Mesenchymal stem cell (in vitro differentiated cells and primary cell): ENCODE results near the gene NXNL1.
A peak's percentile ranks its signal among the peaks of the same experiment; 100 is the strongest.
"Not testable (repeated sequence)": the region's sequence is repeated elsewhere in the genome, so short reads cannot be mapped to it uniquely, and the experiment has no call there.

Experiments used
- DNase-seq: peaks from one replicate; pipeline ENCODE4 v3.0.0-alpha.2; 2013
- H2AFZ ChIP-seq: one replicate; pipeline ENCODE4 v1.6.1; 2013; ENCODE audit warnings: low read depth, mild to moderate bottlenecking, control low read depth, inconsistent platforms, low read length, moderate library complexity
- H2AK5ac ChIP-seq: 2 replicates; pipeline ENCODE4 v1.6.1; 2013; ENCODE audit warnings: low read length, moderate library complexity, mild to moderate bottlenecking, inconsistent platforms; ENCODE audit not compliant: severe bottlenecking
- H2BK120ac ChIP-seq: one replicate; pipeline ENCODE4 v1.6.1; 2013; ENCODE audit warnings: low read depth, mild to moderate bottlenecking, inconsistent platforms, low read length, moderate library complexity
- H2BK12ac ChIP-seq, 2 experiments: one replicate each; pipeline ENCODE4 v1.6.1; 2013; ENCODE audit warnings: inconsistent platforms in 2 of 2, low read length in 2 of 2, mild to moderate bottlenecking in 2 of 2, moderate library complexity in 2 of 2, control low read depth in 1 of 2
- H2BK15ac ChIP-seq: one replicate; pipeline ENCODE4 v1.6.1; 2013; ENCODE audit warnings: mild to moderate bottlenecking, low read depth, inconsistent platforms; ENCODE audit not compliant: poor library complexity, severe bottlenecking
- H2BK5ac ChIP-seq: 2 replicates; pipeline ENCODE4 v1.6.1; 2013; ENCODE audit warnings: low read depth, mild to moderate bottlenecking, low read length, control low read depth, inconsistent platforms; ENCODE audit not compliant: poor library complexity, severe bottlenecking
- H3K14ac ChIP-seq, 2 experiments: one replicate each; pipeline ENCODE4 v1.6.1; 2013; ENCODE audit warnings: inconsistent platforms in 2 of 2, low read length in 2 of 2, control low read depth in 1 of 2, mild to moderate bottlenecking in 1 of 2, moderate library complexity in 1 of 2
- H3K18ac ChIP-seq, 2 experiments: one replicate each; pipeline ENCODE4 v1.6.1; 2013; ENCODE audit warnings: inconsistent platforms in 2 of 2, low read length in 2 of 2, control low read depth in 1 of 2, low read depth in 1 of 2, mild to moderate bottlenecking in 1 of 2
- H3K23ac ChIP-seq, 2 experiments: one replicate each; pipeline ENCODE4 v1.6.1; 2013; ENCODE audit warnings: inconsistent platforms in 2 of 2, low read length in 2 of 2, mild to moderate bottlenecking in 2 of 2, moderate library complexity in 2 of 2, control low read depth in 1 of 2
- H3K27ac ChIP-seq: 2 replicates; pipeline ENCODE4 v1.5.1; 2013; ENCODE audit warnings: mild to moderate bottlenecking, moderate library complexity, low read length, control low read depth, inconsistent platforms; ENCODE audit not compliant: poor library complexity, severe bottlenecking
- H3K27me3 ChIP-seq, 2 experiments: 2 replicates each; pipeline versions ENCODE4 v1.6.1 to v1.7.0; 2013; ENCODE audit warnings: low read length in 2 of 2, mild to moderate bottlenecking in 2 of 2, moderate library complexity in 2 of 2, control low read depth in 1 of 2, inconsistent platforms in 1 of 2; ENCODE audit not compliant: control insufficient read depth in 1 of 2, insufficient read depth in 1 of 2
- H3K36me3 ChIP-seq, 2 experiments: 2 replicates each; pipeline versions ENCODE4 v1.6.1 to v1.7.0; 2013; ENCODE audit warnings: low read length in 2 of 2, control low read depth in 1 of 2, inconsistent platforms in 1 of 2, low read depth in 1 of 2, mild to moderate bottlenecking in 1 of 2; ENCODE audit not compliant: insufficient read depth in 2 of 2, control insufficient read depth in 1 of 2
- H3K4ac ChIP-seq, 2 experiments: one replicate each; pipeline ENCODE4 v1.6.1; 2013; ENCODE audit warnings: inconsistent platforms in 2 of 2, low read length in 2 of 2, mild to moderate bottlenecking in 2 of 2, moderate library complexity in 2 of 2, control low read depth in 1 of 2, low read depth in 1 of 2
- H3K4me1 ChIP-seq: 2 replicates; pipeline ENCODE4 v1.6.1; 2013; ENCODE audit warnings: low read depth, low read length, control low read depth; ENCODE audit not compliant: control insufficient read depth, insufficient read depth
- H3K4me2 ChIP-seq: 2 replicates; pipeline ENCODE4 v1.6.1; 2013; ENCODE audit warnings: low read length, mild to moderate bottlenecking, inconsistent platforms; ENCODE audit not compliant: poor library complexity, severe bottlenecking
- H3K4me3 ChIP-seq, 2 experiments: 2 replicates each; pipeline versions ENCODE4 v1.5.1 to v1.7.0; 2013; ENCODE audit warnings: low read length in 2 of 2, mild to moderate bottlenecking in 2 of 2, control low read depth in 1 of 2, low read depth in 1 of 2; ENCODE audit not compliant: insufficient read depth in 1 of 2
- H3K79me1 ChIP-seq: replicated peaks from 2 replicates; pipeline ENCODE4 v1.6.1; 2013; ENCODE audit warnings: mild to moderate bottlenecking, control low read depth, low read length, inconsistent platforms; ENCODE audit not compliant: poor library complexity, severe bottlenecking
- H3K9ac ChIP-seq: 2 replicates; pipeline ENCODE4 v1.7.0; 2013; ENCODE audit warnings: mild to moderate bottlenecking, low read length, moderate library complexity
- H3K9me3 ChIP-seq: 2 replicates; pipeline ENCODE4 v1.7.0; 2013; ENCODE audit warnings: mild to moderate bottlenecking, low read length; ENCODE audit not compliant: control insufficient read depth
- H4K8ac ChIP-seq: one replicate; pipeline ENCODE4 v1.6.1; 2013; ENCODE audit warnings: inconsistent platforms, mild to moderate bottlenecking, low read length, moderate library complexity
- H4K91ac ChIP-seq: one replicate; pipeline ENCODE4 v1.6.1; 2013; ENCODE audit warnings: mild to moderate bottlenecking, low read length, inconsistent platforms
- WGBS: methylation state at CpG from one replicate; pipeline ENCODE4 v1.1.7; 2013; ENCODE audit warnings: mixed read lengths; 5-methylcytosine and 5-hydroxymethylcytosine counted together

NXNL1 gene

DNA sequence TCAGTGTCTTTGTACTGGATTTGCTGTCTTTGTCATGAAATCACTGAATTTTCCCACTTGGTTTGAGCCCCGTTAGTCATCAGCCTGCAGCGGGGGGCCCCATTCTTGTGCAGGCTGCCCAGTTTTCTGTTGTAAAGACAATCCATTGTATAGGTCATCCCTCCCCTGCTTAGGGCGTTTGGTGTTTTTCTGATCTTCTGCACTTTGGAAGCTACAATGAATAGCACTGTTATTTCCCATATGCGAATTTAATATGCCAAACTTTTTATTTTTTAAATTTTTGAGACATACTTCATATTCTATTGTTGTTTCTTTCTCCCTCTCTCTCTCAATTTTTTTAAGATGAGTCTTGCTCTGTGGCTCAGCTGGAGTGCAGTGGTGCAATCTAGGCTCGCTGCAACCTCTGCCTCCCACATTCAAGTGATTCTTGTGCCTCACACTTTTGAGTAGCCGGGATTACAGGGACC lies 18.6 kb upstream of the NXNL1 start:
- H3K4ac ChIP-seq = no peak overlapping the region
- peaks cover 39% of the 10 kb centered on the region for H3K79me1 ChIP-seq
- no peak overlapping the region for H2AK5ac ChIP-seq
- no peak overlapping the region for H3K18ac ChIP-seq
- no peak overlapping the region for H3K4me2 ChIP-seq
- no peak overlapping the region for H2AFZ ChIP-seq
- no peak overlapping the region for H2BK15ac ChIP-seq
- H3K9ac ChIP-seq = peak overlapping the region; percentile 78
- H3K23ac ChIP-seq = no peak overlapping the region
- H2BK5ac ChIP-seq = no peak overlapping the region
- no peak overlapping the region for H3K14ac ChIP-seq
- WGBS = 74% methylated on average over 5 of the region's 6 CpGs
- DNase-seq = peak; percentile 30
- H4K91ac ChIP-seq = no peak overlapping the region
- peaks cover 0 to under 1% of the 10 kb centered on the region in 2 experiments for H3K36me3 ChIP-seq
- H3K9me3 ChIP-seq = no peaks in the 10 kb centered on the region
- H2BK120ac ChIP-seq = no peak overlapping the region
- H2BK12ac ChIP-seq = no peak overlapping the region
- peak overlapping the region in 1 of 2 experiments; percentile 53 for H3K4me3 ChIP-seq
- peak overlapping the region; percentile 83 for H3K27ac ChIP-seq
- no peaks in the 10 kb centered on the region for H3K27me3 ChIP-seq
- peaks cover 20% of the 10 kb centered on the region for H3K4me1 ChIP-seq
- H4K8ac ChIP-seq = no peak overlapping the region

DNA sequence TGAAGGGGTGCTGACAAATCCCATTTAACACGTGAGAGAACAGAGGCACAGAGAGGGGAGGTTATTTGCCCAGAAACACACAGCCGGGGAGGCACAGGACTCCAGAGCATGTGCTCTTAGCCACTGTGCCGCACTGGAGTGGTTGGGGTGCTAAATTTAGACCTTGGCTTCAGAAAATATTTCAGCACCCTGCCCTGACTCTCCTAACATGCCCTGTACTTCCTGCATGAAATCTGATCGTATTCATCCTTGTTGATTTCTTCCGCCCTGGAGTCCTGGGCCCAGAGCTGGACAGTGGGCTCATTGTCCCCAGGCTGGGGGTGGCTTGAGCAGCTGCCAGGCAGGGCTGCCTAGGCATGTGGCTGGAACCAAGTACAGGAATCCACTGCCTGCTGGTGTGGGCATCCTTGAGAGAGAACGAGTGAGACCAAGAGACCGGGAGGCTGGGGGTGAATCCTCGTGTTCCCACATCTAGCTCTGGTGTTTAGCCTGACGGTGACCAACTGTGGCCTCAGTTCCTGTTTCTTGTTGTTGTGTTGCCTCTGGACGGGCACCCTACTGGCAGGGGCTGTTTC lies 14.9 kb upstream of the NXNL1 start:
- Histone ChIP-seq H3K4me1 (peaks cover 31% of the 10 kb centered on the region), H2BK120ac (no peak overlapping the region), H3K27ac (peak overlapping the region; percentile 55), H3K14ac (no peak overlapping the region), H2BK12ac (no peak overlapping the region), H3K9me3 (no peaks in the 10 kb centered on the region), H3K18ac (peak overlapping the region in 1 of 2 experiments; percentile 6), H2AK5ac (peak overlapping the region; percentile 63), H3K4ac (peak overlapping the region in 1 of 2 experiments; percentile 13), H3K23ac (no peak overlapping the region), H4K91ac (no peak overlapping the region), H3K9ac (peak overlapping the region; percentile 51), H3K36me3 (peaks cover 3% of the 10 kb centered on the region in 2 experiments), H3K27me3 (no peaks in the 10 kb centered on the region), H2BK5ac (peak overlapping the region; percentile 6), H3K4me3 (peak overlapping the region in 1 of 2 experiments; percentile 33), H3K79me1 (peaks cover 35% of the 10 kb centered on the region), H4K8ac (no peak overlapping the region), H2AFZ (no peak overlapping the region), H3K4me2 (no peak overlapping the region), H2BK15ac (no peak overlapping the region)
- peak; percentile 12 for DNase-seq
- WGBS = 83% methylated on average over 10 of the region's 10 CpGs

DNA sequence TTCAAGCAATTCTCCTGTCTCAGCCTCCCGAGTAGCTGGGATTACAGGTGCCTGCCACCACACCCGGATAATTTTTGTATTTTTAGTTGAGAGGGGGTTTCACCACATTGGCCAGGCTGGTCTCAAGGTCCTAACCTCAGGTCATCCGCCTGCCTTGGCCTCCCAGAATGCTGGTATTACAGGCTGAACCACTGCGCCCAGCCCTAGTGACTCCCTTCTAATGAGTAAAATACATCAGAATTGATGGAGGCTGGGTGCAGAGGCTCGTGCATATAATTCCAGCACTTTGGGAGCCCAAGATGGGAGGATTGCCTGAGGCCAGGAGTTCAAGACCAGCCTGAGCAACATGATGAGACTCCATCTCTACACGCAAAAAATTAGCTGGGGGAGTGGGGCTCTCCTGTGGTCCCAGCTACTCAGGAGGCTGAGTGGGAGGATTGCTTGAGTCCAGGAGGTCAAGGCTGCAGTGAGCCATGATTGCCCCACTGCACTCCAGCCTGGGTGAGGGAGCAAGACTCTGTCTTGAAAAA lies 14.3 kb upstream of the NXNL1 start:
- not testable (repeated sequence) for H2AFZ ChIP-seq, H3K18ac ChIP-seq, H4K91ac ChIP-seq, H3K4me2 ChIP-seq, H2BK15ac ChIP-seq, H3K9me3 ChIP-seq, H2BK120ac ChIP-seq, H3K23ac ChIP-seq, H2BK12ac ChIP-seq, DNase-seq, H2BK5ac ChIP-seq, H3K27me3 ChIP-seq, H3K36me3 ChIP-seq, H3K14ac ChIP-seq, H4K8ac ChIP-seq, H3K4ac ChIP-seq
- Histone ChIP-seq H3K4me3 (peak overlapping the region in 1 of 2 experiments; percentile 33), H2AK5ac (peak overlapping the region; percentile 67), H3K79me1 (peaks cover 32% of the 10 kb centered on the region), H3K9ac (peak overlapping the region; percentile 51), H3K27ac (peak overlapping the region; percentile 45), H3K4me1 (peaks cover 31% of the 10 kb centered on the region)
- 83% methylated on average over 6 of the region's 6 CpGs for WGBS

DNA sequence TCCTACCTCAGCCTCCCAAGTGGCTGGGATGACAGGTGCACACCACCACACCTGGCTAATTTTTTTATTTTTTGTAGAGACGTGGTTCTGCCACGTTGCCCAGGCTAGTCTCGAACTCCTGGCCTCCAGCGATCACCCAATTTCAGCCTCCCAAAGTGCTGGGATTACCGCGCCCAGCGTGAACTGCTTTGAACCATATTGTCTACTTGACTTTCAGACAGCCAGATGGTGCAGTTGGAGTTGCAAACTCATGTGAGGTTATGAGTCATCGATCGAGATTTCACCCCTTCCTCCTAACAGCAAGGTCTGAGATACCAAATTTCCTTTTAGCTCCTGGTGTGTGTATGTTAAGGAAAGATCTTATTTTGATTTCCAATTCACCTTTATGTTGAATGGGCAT lies 12.3 kb upstream of the NXNL1 start:
- H3K4me1 ChIP-seq = peaks cover 35% of the 10 kb centered on the region
- H4K8ac ChIP-seq = no peak overlapping the region
- no peak overlapping the region for H3K14ac ChIP-seq
- H3K36me3 ChIP-seq = peaks cover 3% of the 10 kb centered on the region in 2 experiments
- no peak overlapping the region for H2AFZ ChIP-seq
- H2BK5ac ChIP-seq = no peak overlapping the region
- no peak overlapping the region for H2BK120ac ChIP-seq
- DNase-seq = peak; percentile 62
- peak overlapping the region; percentile 20 for H4K91ac ChIP-seq
- H3K4me2 ChIP-seq = no peak overlapping the region
- H3K9ac ChIP-seq = peak overlapping the region; percentile 12
- no peak overlapping the region for H2BK12ac ChIP-seq
- peaks cover 32% of the 10 kb centered on the region for H3K79me1 ChIP-seq
- 91% methylated on average over 7 of the region's 9 CpGs for WGBS
- no peak overlapping the region for H3K4me3 ChIP-seq
- no peaks in the 10 kb centered on the region for H3K27me3 ChIP-seq
- no peak overlapping the region for H3K23ac ChIP-seq
- H3K27ac ChIP-seq = peak overlapping the region; percentile 31
- no peak overlapping the region for H3K18ac ChIP-seq
- no peak overlapping the region for H2BK15ac ChIP-seq
- H2AK5ac ChIP-seq = no peak overlapping the region
- no peaks in the 10 kb centered on the region for H3K9me3 ChIP-seq
- H3K4ac ChIP-seq = no peak overlapping the region
